HL-60/S4 (cell line): ENCODE data around the gene IKBKE.

Experiments
- in situ Hi-C: fragments of 300-500 bp; cut with MboI; formaldehyde crosslinking; loops from 2 replicates; pipeline ENCODE4 v1.14.3; 2022; ENCODE audit warnings: low sequenced_read_pairs

The IKBKE gene

GRCh38 chr1:206469933-206470691 is at the start of gene IKBKE:
IKBKE (plus strand) TSS chr1:206470476; CDS start chr1:206473228, 2,752 bp downstream.
- in situ Hi-C loops = no loop called here

- in situ Hi-C loops = no loop called here
Observed at GRCh38 chr1:206421616-206422340, 48.5 kb upstream of the IKBKE start.

- in situ Hi-C loops = no loop called here
Observed at GRCh38 chr1:206422525-206422924, 47.8 kb upstream of the IKBKE start.

- in situ Hi-C loops = no loop called here
Observed at GRCh38 chr1:206427291-206427690, 43.0 kb upstream of the IKBKE start.

- in situ Hi-C loops = no loop called here
Observed at GRCh38 chr1:206429421-206429820, 40.9 kb upstream of the IKBKE start.

- in situ Hi-C loops = no loop called here
Observed at GRCh38 chr1:206430031-206430983, 40.0 kb upstream of the IKBKE start.

GRCh38 chr1:206435445-206435844 is 34.8 kb upstream of the IKBKE start:
- in situ Hi-C loops = no loop called here

- in situ Hi-C loops = no loop called here
Observed at GRCh38 chr1:206438554-206438953, 31.7 kb upstream of the IKBKE start.

- in situ Hi-C loops = no loop called here
Observed at GRCh38 chr1:206439205-206439604, 31.1 kb upstream of the IKBKE start.

GRCh38 chr1:206441336-206441967 is 28.8 kb upstream of the IKBKE start:
- in situ Hi-C loops = no loop called here

GRCh38 chr1:206442101-206442500 is 28.2 kb upstream of the IKBKE start:
- in situ Hi-C loops = no loop called here

GRCh38 chr1:206445116-206445515 is 25.2 kb upstream of the IKBKE start:
- in situ Hi-C loops = no loop called here

- in situ Hi-C loops = no loop called here
Observed at GRCh38 chr1:206445911-206446356, 24.3 kb upstream of the IKBKE start.

GRCh38 chr1:206446688-206447421 is 23.4 kb upstream of the IKBKE start:
- in situ Hi-C loops = no loop called here

GRCh38 chr1:206447422-206447765 is 22.9 kb upstream of the IKBKE start:
- in situ Hi-C loops = no loop called here

GRCh38 chr1:206447792-206448191 is 22.5 kb upstream of the IKBKE start:
- in situ Hi-C loops = no loop called here

GRCh38 chr1:206448471-206448870 is 21.8 kb upstream of the IKBKE start:
- in situ Hi-C loops = no loop called here

- in situ Hi-C loops = no loop called here
Observed at GRCh38 chr1:206449565-206449964, 20.7 kb upstream of the IKBKE start.

- in situ Hi-C loops = no loop called here
Observed at GRCh38 chr1:206450281-206450680, 20.0 kb upstream of the IKBKE start.

- in situ Hi-C loops = no loop called here
Observed at GRCh38 chr1:206451134-206451686, 19.1 kb upstream of the IKBKE start.
